A673 (cell line): ENCODE measurements around the gene NUDT13. TPM values are rescaled to one million over a fixed set of nuclear protein-coding genes. Genes with fewer than 3 reads are reported as not detected.

Experiments
- Bru-seq: library from RNA; stranded (reverse); fragments of 400-500 nt; gene quantifications from one replicate; lab custom pipeline; 2021; lab: Mats Ljungman, UMichigan
- BruChase-seq, 2 experiments: library from RNA; stranded (reverse); fragments of 400-500 nt; gene quantifications; one replicate each; lab custom pipeline; 2021; lab: Mats Ljungman, UMichigan
- BruUV-seq: library from RNA; stranded (reverse); fragments of 400-500 nt; replicated peaks from 2 replicates; lab custom pipeline; 2021; lab: Mats Ljungman, UMichigan
- CTCF ChIA-PET: fragments of 300-600 bp; sonication (Branson Sonifier 250); formaldehyde crosslinking; loops from one replicate; lab custom pipeline; 2022; ENCODE audit warnings: antibody characterized with exemption; lab: Charles Lee
- POLR2A ChIA-PET: fragments of 300-600 bp; sonication (Branson Sonifier 250); formaldehyde crosslinking; loops from one replicate; lab custom pipeline; 2022; ENCODE audit warnings: antibody characterized with exemption; ENCODE audit not compliant: low non-redundant PET; lab: Charles Lee
- DNase-seq: peaks from one replicate; pipeline ENCODE4 v3.0.0-alpha.2; 2015; ENCODE audit warnings: low spot score
- H3K27ac ChIP-seq: fragments of 200-600 bp; sonication (generic); 2 replicates; pipeline ENCODE4 v1.5.1; 2016; ENCODE audit warnings: mixed run types, low read depth, mild to moderate bottlenecking, mixed read lengths, antibody characterized with exemption, low read length; ENCODE audit not compliant: poor library complexity, severe bottlenecking
- H3K27me3 ChIP-seq: fragments of 200-600 bp; sonication (generic); replicated peaks from 2 replicates; pipeline ENCODE4 v1.6.1; 2017; ENCODE audit warnings: mixed run types, low read depth, mild to moderate bottlenecking, mixed read lengths, antibody characterized with exemption, low read length; ENCODE audit not compliant: insufficient read depth, poor library complexity
- H3K36me3 ChIP-seq: fragments of 200-600 bp; sonication (generic); 2 replicates; pipeline ENCODE4 v1.6.1; 2016; ENCODE audit warnings: mixed run types, mild to moderate bottlenecking, mixed read lengths, antibody characterized with exemption, low read length; ENCODE audit not compliant: insufficient read depth, poor library complexity, severe bottlenecking
- H3K4me1 ChIP-seq: fragments of 200-600 bp; sonication (generic); 2 replicates; pipeline ENCODE4 v1.6.1; 2017; ENCODE audit warnings: mixed run types, mild to moderate bottlenecking, mixed read lengths, antibody characterized with exemption, low read length; ENCODE audit not compliant: insufficient read depth, poor library complexity, severe bottlenecking
- H3K4me3 ChIP-seq: fragments of 200-600 bp; sonication (generic); 2 replicates; pipeline ENCODE4 v1.5.1; 2016; ENCODE audit warnings: low read depth, mixed run types, mild to moderate bottlenecking, mixed read lengths, low read length; ENCODE audit not compliant: poor library complexity, severe bottlenecking
- H3K9me3 ChIP-seq: fragments of 200-600 bp; sonication (generic); 2 replicates; pipeline ENCODE4 v1.6.1; 2016; ENCODE audit warnings: mixed run types, low read depth, mild to moderate bottlenecking, mixed read lengths, antibody characterized with exemption, low read length; ENCODE audit not compliant: poor library complexity, severe bottlenecking
- CTCF ChIP-seq: fragments of 300-800, 200-600 bp; sonication (generic); conservative IDR thresholded peaks from 2 replicates; pipeline ENCODE4 v1.5.1; 2017; ENCODE audit warnings: low read depth, mild to moderate bottlenecking, antibody characterized with exemption, low read length, moderate library complexity, mixed read lengths
- EZH2 ChIP-seq: fragments of 200-600 bp; sonication (generic); IDR thresholded peaks from 2 replicates; pipeline ENCODE4 v1.6.1; 2017; ENCODE audit warnings: borderline replicate concordance, low read depth, mild to moderate bottlenecking, mixed read lengths, antibody characterized with exemption, low read length; ENCODE audit not compliant: poor library complexity, severe bottlenecking
- intact Hi-C: fragments of 100-400 bp; cut with micrococcal nuclease; formaldehyde crosslinking; loops from one replicate; pipeline ENCODE4 v1.10.0; 2022; ENCODE audit not compliant: unreplicated experiment
- long read RNA-seq: library from polyadenylated mRNA; stranded (forward); transcript quantifications from one replicate; pipeline ENCODE4 v2.0.0, GENCODE V29; 2022
- total RNA-seq: library from RNA; stranded (reverse); gene quantifications from 2 replicates; pipeline ENCODE4 v1.2.3, GENCODE V29; 2021

Gene NUDT13
- 2.0 and 2.1 TPM in 2 replicates for total RNA-seq
- Bru-seq, nascent RNA: percentile 51 among the genes with signal in this experiment
- BruChase-seq, experiment 1, labeled RNA remaining after a 2-hour chase: percentile 48 among the genes with signal in this experiment
- percentile 42 among the genes with signal in this experiment for BruChase-seq, experiment 2, labeled RNA remaining after a 6-hour chase
- long read RNA-seq, partial matches to known transcripts: 0 of 2 reads
- long read RNA-seq, other reads (novel, unspliced or antisense): 2 of 2 reads

GRCh38 chr10:73110345-73110849 lies at the start of gene NUDT13:
Gene NUDT13 (plus strand): TSS chr10:73110455. CDS start chr10:73114366, 3,911 bp downstream.
- BruUV-seq: no TSS peak
- Histone ChIP-seq H3K9me3 (no peaks in the 10 kb centered on the region), H3K36me3 (no peaks in the 10 kb centered on the region), H3K27me3 (no peaks in the 10 kb centered on the region), H3K4me3 (peak within 1 kb of the TSS; percentile 53), H3K27ac (peak within 1 kb of the TSS; percentile 74), H3K4me1 (no peaks in the 10 kb centered on the region)
- DNase-seq: peak; percentile 92
- intact Hi-C loops: no loop called here
- TF ChIP-seq EZH2 (no peak), CTCF (no peak)
- ChIA-PET CTCF (interaction anchor here (1.0 kb wide), 1 partner anchor 1062 kb away, joined by 3 read pairs; no protein-coding TSS in a partner anchor), POLR2A (no interaction called here)

GRCh38 chr10:73060738-73061635 lies 49.3 kb upstream of the NUDT13 start:
- H3K4me3 ChIP-seq: no peak overlapping the region
- no peak overlapping the region for H3K27ac ChIP-seq
- H3K9me3 ChIP-seq: no peaks in the 10 kb centered on the region
- ChIA-PET POLR2A (no interaction called here), CTCF (interaction anchor here (0.7 kb wide), 5 partner anchors 9 to 368 kb away, joined by 3 to 5 read pairs (median 3); partner anchors contain the start of gene P4HA1)
- no peak for TF ChIP-seq EZH2
- TF ChIP-seq CTCF: peak; percentile 65
- BruUV-seq: no TSS peak
- DNase-seq: peak; percentile 52
- intact Hi-C loops: loop anchor here (10.0 kb wide), 1 partner anchor 366 kb away; the partner anchor contains the start of gene MCU
- no peaks in the 10 kb centered on the region for H3K27me3 ChIP-seq
- H3K4me1 ChIP-seq: no peaks in the 10 kb centered on the region
- peaks cover 4% of the 10 kb centered on the region for H3K36me3 ChIP-seq

GRCh38 chr10:73061743-73062142 lies 48.5 kb upstream of the NUDT13 start:
- Histone ChIP-seq H3K9me3 (no peaks in the 10 kb centered on the region), H3K4me1 (no peaks in the 10 kb centered on the region), H3K4me3 (no peak overlapping the region), H3K27ac (no peak overlapping the region), H3K27me3 (no peaks in the 10 kb centered on the region), H3K36me3 (peaks cover 4% of the 10 kb centered on the region)
- ChIA-PET CTCF (interaction anchor here (0.7 kb wide), 4 partner anchors 9 to 369 kb away, joined by 3 to 5 read pairs (median 4); partner anchors contain the start of gene P4HA1), POLR2A (no interaction called here)
- TF ChIP-seq EZH2 (no peak), CTCF (no peak)
- intact Hi-C loops: loop anchor here (2.0 to 10.0 kb wide), 2 partner anchors 367 to 697 kb away; partner anchors contain the start of gene MCU
- DNase-seq: no peak
- no TSS peak for BruUV-seq
